Fibroblast of pulmonary artery (primary cell): ENCODE data around the gene ADAMTS10.

Experiments used
- DNase-seq: peaks from one replicate; pipeline ENCODE4 v3.0.0-alpha.2; 2010; ENCODE audit warnings: low read depth
- H3K4me3 ChIP-seq: replicated peaks from 2 replicates; pipeline ENCODE4 v1.5.1; 2011; ENCODE audit warnings: low read depth, mild to moderate bottlenecking, control low read depth, low read length, moderate library complexity
- CTCF ChIP-seq: IDR thresholded peaks from 2 replicates; pipeline ENCODE4 v1.5.1; 2011; ENCODE audit warnings: mild to moderate bottlenecking, control low read depth, low read length, inconsistent platforms; ENCODE audit errors: missing control alignments

ADAMTS10 gene

GRCh38 chr19:8610041-8610935 is at the start of gene ADAMTS10:
Gene ADAMTS10, minus strand, starts transcription at chr19:8610715. Its CDS starts 5,005 bp downstream, at chr19:8605710.
- peak within 1 kb of the TSS; percentile 88 for H3K4me3 ChIP-seq
- DNase-seq, result peak; percentile 39
- no peak for TF ChIP-seq CTCF

DNA sequence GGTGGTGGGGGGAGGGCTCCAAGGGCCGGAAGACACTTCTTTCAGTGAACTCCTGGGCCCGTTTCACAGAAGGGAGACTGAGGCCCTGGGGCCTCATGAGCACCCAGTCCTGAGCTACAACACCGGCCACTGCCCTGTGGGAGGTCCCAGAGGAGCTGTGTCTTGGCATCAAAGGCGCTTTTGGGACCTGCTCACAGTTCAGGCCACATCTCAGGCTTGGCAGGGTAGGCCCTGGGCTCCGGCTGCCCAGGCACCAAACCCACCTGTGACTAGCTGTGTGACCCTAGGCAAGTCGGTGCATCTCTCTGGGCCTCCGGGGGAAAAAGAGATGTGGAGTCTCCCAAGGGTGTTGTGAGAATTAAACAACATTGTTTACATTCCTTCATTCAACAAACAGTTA is 49.4 kb upstream of the ADAMTS10 start:
- DNase-seq, result no peak
- no peak overlapping the region for H3K4me3 ChIP-seq
- no peak for TF ChIP-seq CTCF

GRCh38 chr19:8657869-8658268 is 47.4 kb upstream of the ADAMTS10 start:
- no peak overlapping the region for H3K4me3 ChIP-seq
- TF ChIP-seq CTCF, result no peak
- no peak for DNase-seq

- no peak for DNase-seq
- H3K4me3 ChIP-seq, result no peak overlapping the region
- no peak for TF ChIP-seq CTCF
Observed at GRCh38 chr19:8655340-8655709, 44.8 kb upstream of the ADAMTS10 start.

DNA sequence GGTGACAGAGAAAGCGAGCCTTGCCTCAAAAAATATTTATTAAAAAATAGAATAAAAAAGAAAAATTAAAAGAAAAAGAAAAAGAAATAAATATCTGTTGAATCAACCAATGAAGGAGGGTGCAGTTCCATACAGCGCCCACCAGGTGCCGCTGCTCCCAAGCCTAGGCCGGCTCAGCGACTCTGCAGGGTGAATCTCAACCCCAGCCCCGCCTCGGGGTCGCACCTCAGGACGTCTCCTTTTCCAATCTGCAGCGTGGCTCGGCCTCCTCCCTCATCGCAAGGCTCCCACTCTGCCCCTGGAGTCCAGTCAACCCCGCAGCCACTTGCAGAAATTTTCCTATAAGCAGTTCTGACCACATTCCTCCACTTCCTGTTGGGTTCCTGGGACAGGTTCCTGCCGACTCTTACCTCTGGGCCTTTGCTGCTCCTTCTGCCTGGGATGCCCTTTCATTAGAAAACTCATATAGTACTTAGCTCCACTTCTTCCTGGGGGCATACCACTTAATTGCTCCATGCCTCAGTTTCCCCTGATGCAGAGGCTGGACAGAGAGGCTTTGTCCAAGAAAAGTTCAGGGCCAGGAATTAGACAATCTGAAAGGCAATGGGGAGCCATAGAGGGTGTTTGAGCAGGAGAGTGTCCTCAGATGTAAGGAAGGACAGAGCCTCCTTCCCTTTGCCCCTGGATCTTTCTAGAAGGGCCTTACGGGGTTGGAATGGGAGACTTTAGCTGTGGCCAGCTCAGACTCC is 44.2 kb upstream of the ADAMTS10 start:
- DNase-seq, result peak; percentile 49
- peak; percentile 87 for TF ChIP-seq CTCF
- no peak overlapping the region for H3K4me3 ChIP-seq

GRCh38 chr19:8648240-8648639 is 37.7 kb upstream of the ADAMTS10 start:
- no peak for TF ChIP-seq CTCF
- DNase-seq, result no peak

More at GRCh38 chr19:8648240-8648639, 37.7 kb upstream of the ADAMTS10 start:
- H3K4me3 ChIP-seq, result no peak overlapping the region
